Endometrial microvascular endothelial cells (primary cell): ENCODE measurements around the gene TMEM94. TPM values are rescaled to one million over a fixed set of nuclear protein-coding genes. Genes with fewer than 3 reads are reported as not detected.
"Not testable (repeated sequence)": the region's sequence is repeated elsewhere in the genome, so short reads cannot be mapped to it uniquely, and the experiment has no call there.

Experiments
- in situ Hi-C: cut with HindIII; loops from 2 replicates; pipeline ENCODE4 v1.10.0; 2017; ENCODE audit warnings: low sequenced_read_pairs, low pct_unique_long_range_greater_than_20kb; ENCODE audit errors: inconsistent ontology term
- total RNA-seq: library from RNA; depleted of rRNA; stranded (reverse); fragments of >200 nt; gene quantifications from one replicate; pipeline ENCODE4 v1.2.3, GENCODE V29; 2015; ENCODE audit errors: inconsistent ontology term

The TMEM94 gene
- total RNA-seq, 1 donor from 2014 or later: 40.7 TPM

GRCh38 chr17:75442168-75443103, 14.0 kb upstream of the TMEM94 start:
- in situ Hi-C loops: no loop called here

GRCh38 chr17:75445296-75445695, 11.1 kb upstream of the TMEM94 start:
- in situ Hi-C loops: no loop called here

GRCh38 chr17:75445896-75446295, 10.5 kb upstream of the TMEM94 start:
- in situ Hi-C loops: not testable (repeated sequence)

GRCh38 chr17:75447951-75448856, 8.2 kb upstream of the TMEM94 start:
- in situ Hi-C loops: no loop called here

- in situ Hi-C loops: no loop called here
These were observed 6.2 kb upstream of the TMEM94 start for GRCh38 chr17:75450270-75450669.

GRCh38 chr17:75454193-75454592, 2.2 kb upstream of the TMEM94 start:
- in situ Hi-C loops: no loop called here

- in situ Hi-C loops: not testable (repeated sequence)
These were observed 1.8 kb upstream of the TMEM94 start for GRCh38 chr17:75454672-75455071.

GRCh38 chr17:75456039-75456416, 407 bp upstream of the TMEM94 start:
- in situ Hi-C loops: no loop called here

GRCh38 chr17:75457047-75457654, 716 bp downstream of the TMEM94 start:
- in situ Hi-C loops: no loop called here

- in situ Hi-C loops: no loop called here
These were observed 2.8 kb downstream of the TMEM94 start for GRCh38 chr17:75459246-75459589.

GRCh38 chr17:75459590-75460267, 3.3 kb downstream of the TMEM94 start:
- in situ Hi-C loops: no loop called here

- in situ Hi-C loops: no loop called here
These were observed 3.9 kb downstream of the TMEM94 start for GRCh38 chr17:75460295-75460694.

GRCh38 chr17:75463603-75464002, 7.2 kb downstream of the TMEM94 start:
- in situ Hi-C loops: no loop called here

GRCh38 chr17:75465039-75465438, 8.6 kb downstream of the TMEM94 start:
- in situ Hi-C loops: no loop called here

- in situ Hi-C loops: no loop called here
These were observed 11.9 kb downstream of the TMEM94 start for GRCh38 chr17:75468291-75468754.

- in situ Hi-C loops: no loop called here
These were observed 12.4 kb downstream of the TMEM94 start for GRCh38 chr17:75468779-75469373.

GRCh38 chr17:75471207-75471606, 14.8 kb downstream of the TMEM94 start:
- in situ Hi-C loops: no loop called here

GRCh38 chr17:75472119-75472518, 15.7 kb downstream of the TMEM94 start:
- in situ Hi-C loops: no loop called here
